HG02759 (cell line): ENCODE data around the gene BBX.
A peak's percentile ranks its signal among the peaks of the same experiment; 100 is the strongest.

ENCODE experiments used
- ATAC-seq: cut with Tn5 transposase; IDR thresholded peaks from one replicate; pipeline ENCODE4 v1.9.1; 2021; ENCODE audit warnings: mild to moderate bottlenecking, moderate library complexity; ENCODE audit not compliant: unreplicated experiment

Gene BBX

GRCh38 chr3:107644631-107645030 is 121.9 kb downstream of the BBX start:
- ATAC-seq, result no peak

- ATAC-seq, result no peak
Measured at GRCh38 chr3:107650788-107651187, 128.0 kb downstream of the BBX start.

- peak; percentile 86 for ATAC-seq
Measured at GRCh38 chr3:107651782-107652181, 129.0 kb downstream of the BBX start.

- no peak for ATAC-seq
Measured at GRCh38 chr3:107654218-107654617, 131.5 kb downstream of the BBX start.

GRCh38 chr3:107657971-107658370 is 135.2 kb downstream of the BBX start:
- no peak for ATAC-seq

GRCh38 chr3:107660306-107660976 is 137.7 kb downstream of the BBX start:
- ATAC-seq, result no peak

GRCh38 chr3:107661447-107662123 is 138.8 kb downstream of the BBX start:
- ATAC-seq, result peak; percentile 70

- ATAC-seq, result no peak
Measured at GRCh38 chr3:107662124-107662507, 139.4 kb downstream of the BBX start.

- no peak for ATAC-seq
Measured at GRCh38 chr3:107662586-107662985, 139.8 kb downstream of the BBX start.

- ATAC-seq, result no peak
Measured at GRCh38 chr3:107663266-107663665, 140.5 kb downstream of the BBX start.

GRCh38 chr3:107664614-107665013 is 141.9 kb downstream of the BBX start:
- ATAC-seq, result no peak

- no peak for ATAC-seq
Measured at GRCh38 chr3:107665351-107665750, 142.6 kb downstream of the BBX start.

- no peak for ATAC-seq
Measured at GRCh38 chr3:107666853-107667252, 144.1 kb downstream of the BBX start.

- ATAC-seq, result no peak
Measured at GRCh38 chr3:107668416-107668815, 145.7 kb downstream of the BBX start.

- ATAC-seq, result no peak
Measured at GRCh38 chr3:107668963-107669362, 146.2 kb downstream of the BBX start.

- no peak for ATAC-seq
Measured at GRCh38 chr3:107669669-107670068, 146.9 kb downstream of the BBX start.

GRCh38 chr3:107670986-107671385 is 148.2 kb downstream of the BBX start:
- ATAC-seq, result no peak

- no peak for ATAC-seq
Measured at GRCh38 chr3:107674371-107674770, 151.6 kb downstream of the BBX start.

- peak; percentile 59 for ATAC-seq
Measured at GRCh38 chr3:107675233-107675900, 152.6 kb downstream of the BBX start.

- no peak for ATAC-seq
Measured at GRCh38 chr3:107676469-107677309, 153.9 kb downstream of the BBX start.

GRCh38 chr3:107679921-107680320 is 157.2 kb downstream of the BBX start:
- no peak for ATAC-seq
